GM12875 (cell line): ENCODE data around the gene LHX4.

Experiments
- H3K4me3 ChIP-seq: one replicate; pipeline ENCODE4 v1.5.1; 2011; ENCODE audit warnings: low read depth, low read length, control low read depth
- CTCF ChIP-seq: IDR thresholded peaks from 2 replicates; pipeline ENCODE4 v1.5.1; 2011; ENCODE audit warnings: low read depth, mild to moderate bottlenecking, control low read depth, inconsistent platforms, low read length, moderate library complexity, borderline replicate concordance; ENCODE audit not compliant: insufficient read depth

Gene LHX4

GRCh38 chr1:180229483-180230415, at the start of gene LHX4:
Gene LHX4 (plus strand): TSS chr1:180230264. CDS start chr1:180230530, 266 bp downstream.
- H3K4me3 ChIP-seq, result peak within 1 kb of the TSS; percentile 53
- TF ChIP-seq CTCF, result no peak

GRCh38 chr1:180181048-180181447, 49.0 kb upstream of the LHX4 start:
- no peak overlapping the region for H3K4me3 ChIP-seq
- TF ChIP-seq CTCF, result no peak

- TF ChIP-seq CTCF, result no peak
- H3K4me3 ChIP-seq, result no peak overlapping the region
These were observed 47.9 kb upstream of the LHX4 start for GRCh38 chr1:180181996-180182642.

- TF ChIP-seq CTCF, result no peak
These were observed 47.3 kb upstream of the LHX4 start for GRCh38 chr1:180182643-180183311.

GRCh38 chr1:180183426-180183825, 46.6 kb upstream of the LHX4 start:
- no peak for TF ChIP-seq CTCF
- H3K4me3 ChIP-seq, result no peak overlapping the region

More at GRCh38 chr1:180182643-180183311, 47.3 kb upstream of the LHX4 start:
- no peak overlapping the region for H3K4me3 ChIP-seq

- no peak for TF ChIP-seq CTCF
- H3K4me3 ChIP-seq, result no peak overlapping the region
These were observed 46.0 kb upstream of the LHX4 start for GRCh38 chr1:180184041-180184440.
